Measurements from ENCODE around the gene RSPH9. TPM values are rescaled to one million over a fixed set of nuclear protein-coding genes. Genes with fewer than 3 reads are reported as not detected.

RSPH9 gene
- total RNA-seq, 1 donor from 2014 or later, result 0.80 TPM

- TF ChIP-seq CTCF (IDR thresholded peaks at IDR 0.05; ENCODE audit: unreplicated experiment), result no peak
- no peak for DNase-seq (ENCODE audit: low spot score in 2 of 2, unreplicated experiment in 2 of 2)
- Mint-ChIP-seq H3K9me3 (no peaks in the 10 kb centered on the region), H3K4me3 (no peak overlapping the region), H3K36me3 (peaks cover 38% of the 10 kb centered on the region), H3K27ac (no peak overlapping the region), H3K27me3 (ENCODE audit: low read depth) (no peaks in the 10 kb centered on the region), H3K4me1 (peaks cover 18% of the 10 kb centered on the region)
These were observed 20.0 kb upstream of the RSPH9 start for GRCh38 chr6:43624786-43625288.

- H3K27me3 Mint-ChIP-seq (ENCODE audit: low read depth), result no peaks in the 10 kb centered on the region
- no peak for TF ChIP-seq CTCF (IDR thresholded peaks at IDR 0.05; ENCODE audit: unreplicated experiment)
- no peak overlapping the region for H3K27ac Mint-ChIP-seq
These were observed 19.3 kb upstream of the RSPH9 start for GRCh38 chr6:43625393-43625992.

GRCh38 chr6:43627008-43627825, 17.6 kb upstream of the RSPH9 start:
- H3K27ac Mint-ChIP-seq, result peak overlapping the region; percentile 73
- peaks cover 25% of the 10 kb centered on the region for H3K36me3 Mint-ChIP-seq
- H3K4me1 Mint-ChIP-seq, result peaks cover 24% of the 10 kb centered on the region
- peak overlapping the region; percentile 42 for H3K4me3 Mint-ChIP-seq
- no peak for TF ChIP-seq CTCF (IDR thresholded peaks at IDR 0.05; ENCODE audit: unreplicated experiment)
- H3K27me3 Mint-ChIP-seq (ENCODE audit: low read depth), result no peaks in the 10 kb centered on the region
- no peaks in the 10 kb centered on the region for H3K9me3 Mint-ChIP-seq
- DNase-seq (ENCODE audit: low spot score in 2 of 2, unreplicated experiment in 2 of 2), result no peak

More at GRCh38 chr6:43625393-43625992, 19.3 kb upstream of the RSPH9 start:
- Mint-ChIP-seq H3K36me3 (peaks cover 36% of the 10 kb centered on the region), H3K4me3 (no peak overlapping the region), H3K4me1 (peaks cover 23% of the 10 kb centered on the region), H3K9me3 (no peaks in the 10 kb centered on the region)
- DNase-seq (ENCODE audit: low spot score in 2 of 2, unreplicated experiment in 2 of 2), result no peak

DNA sequence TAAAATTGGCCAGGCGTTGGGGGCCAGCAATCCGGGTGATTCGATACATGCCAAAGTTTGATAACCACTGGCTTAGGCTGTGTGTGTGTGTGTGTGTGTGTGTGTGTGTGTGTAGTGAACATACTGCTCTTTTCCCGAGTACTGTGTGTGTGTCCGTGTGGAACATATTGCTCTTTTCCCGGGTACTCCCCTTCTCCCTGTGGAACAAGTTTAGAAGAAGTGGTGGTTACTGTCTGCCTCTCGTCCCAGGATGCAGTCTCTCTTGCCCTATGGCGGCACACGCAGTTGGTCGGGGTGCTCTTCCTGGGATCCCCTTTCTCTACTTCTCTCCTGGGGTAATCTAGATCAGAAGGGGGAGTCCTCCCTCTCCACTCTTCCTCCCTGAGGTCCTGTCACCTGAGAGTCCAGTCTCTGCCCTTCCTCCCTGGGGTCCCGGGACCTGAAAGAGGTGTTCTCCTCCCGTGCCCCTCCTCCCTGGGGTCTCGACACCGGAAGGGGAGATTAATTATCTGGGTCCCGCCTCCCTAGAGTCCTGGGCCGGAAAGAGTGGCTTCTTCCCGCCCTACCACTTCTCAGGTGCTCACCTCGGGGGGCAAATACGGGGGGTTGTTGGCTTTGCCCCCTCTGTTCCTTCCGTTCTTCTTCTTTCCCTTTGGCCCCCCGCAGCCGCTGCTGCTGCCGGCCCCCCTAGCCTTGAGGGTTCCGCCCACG, 16.3 kb upstream of the RSPH9 start:
- peak overlapping the region; percentile 94 for H3K27ac Mint-ChIP-seq
- peak in 1 of 2 experiments; percentile 58 for DNase-seq (ENCODE audit: low spot score in 2 of 2, unreplicated experiment in 2 of 2)
- H3K36me3 Mint-ChIP-seq, result peaks cover 18% of the 10 kb centered on the region
- peaks cover 24% of the 10 kb centered on the region for H3K4me1 Mint-ChIP-seq
- no peaks in the 10 kb centered on the region for H3K27me3 Mint-ChIP-seq (ENCODE audit: low read depth)
- peak overlapping the region; percentile 91 for H3K4me3 Mint-ChIP-seq
- TF ChIP-seq CTCF (IDR thresholded peaks at IDR 0.05; ENCODE audit: unreplicated experiment), result no peak
- no peaks in the 10 kb centered on the region for H3K9me3 Mint-ChIP-seq

GRCh38 chr6:43629104-43629504, 15.7 kb upstream of the RSPH9 start, which contains the start of gene GTPBP2:
Gene GTPBP2 (minus strand): TSS chr6:43629264. CDS start chr6:43629162, 102 bp downstream.
- Mint-ChIP-seq H3K36me3 (peaks cover 16% of the 10 kb centered on the region), H3K9me3 (no peaks in the 10 kb centered on the region), H3K27ac (peak within 1 kb of the TSS; percentile 99), H3K4me3 (peak within 1 kb of the TSS; percentile 91), H3K27me3 (ENCODE audit: low read depth) (no peaks in the 10 kb centered on the region), H3K4me1 (peaks cover 24% of the 10 kb centered on the region)
- DNase-seq (ENCODE audit: low spot score in 2 of 2, unreplicated experiment in 2 of 2), result peak; percentile 93 to 96
- TF ChIP-seq CTCF (IDR thresholded peaks at IDR 0.05; ENCODE audit: unreplicated experiment), result no peak

All from mesothelial cell of epicardium (in vitro differentiated cells).